ENCODE measurements around the gene CLUH.

Gene CLUH

GRCh38 chr17:2711608-2712299 lies at the start of gene CLUH:
TSS of gene CLUH (minus strand) at chr17:2711764. CDS start at chr17:2711661, 103 bp downstream.
- DNase-seq (ENCODE audit: low spot score): peak; percentile 99

- no peak for DNase-seq (ENCODE audit: low spot score)
Observed at GRCh38 chr17:2758870-2759269, 47.3 kb upstream of the CLUH start.

- no peak for DNase-seq (ENCODE audit: low spot score)
Observed at GRCh38 chr17:2755891-2756724, 44.5 kb upstream of the CLUH start.

- DNase-seq (ENCODE audit: low spot score): no peak
Observed at GRCh38 chr17:2751491-2751890, 39.9 kb upstream of the CLUH start.

GRCh38 chr17:2750721-2751120 lies 39.2 kb upstream of the CLUH start:
- no peak for DNase-seq (ENCODE audit: low spot score)

GRCh38 chr17:2749784-2750181 lies 38.2 kb upstream of the CLUH start:
- peak; percentile 91 for DNase-seq (ENCODE audit: low spot score)

GRCh38 chr17:2749058-2749783 lies 37.7 kb upstream of the CLUH start, which contains the start of gene CCDC92B:
TSS of gene CCDC92B (minus strand) at chr17:2749652. CDS start at chr17:2735145, 14,507 bp downstream.
- DNase-seq (ENCODE audit: low spot score): no peak

GRCh38 chr17:2745317-2746037 lies 33.9 kb upstream of the CLUH start:
- no peak for DNase-seq (ENCODE audit: low spot score)

GRCh38 chr17:2737693-2738092 lies 26.1 kb upstream of the CLUH start:
- no peak for DNase-seq (ENCODE audit: low spot score)

GRCh38 chr17:2736956-2737355 lies 25.4 kb upstream of the CLUH start:
- no peak for DNase-seq (ENCODE audit: low spot score)

GRCh38 chr17:2735896-2736295 lies 24.3 kb upstream of the CLUH start:
- DNase-seq (ENCODE audit: low spot score): no peak

- DNase-seq (ENCODE audit: low spot score): no peak
Observed at GRCh38 chr17:2734939-2735338, 23.4 kb upstream of the CLUH start.

GRCh38 chr17:2731807-2732206 lies 20.2 kb upstream of the CLUH start:
- DNase-seq (ENCODE audit: low spot score): no peak

GRCh38 chr17:2730764-2731353 lies 19.3 kb upstream of the CLUH start:
- no peak for DNase-seq (ENCODE audit: low spot score)

- peak; percentile 53 for DNase-seq (ENCODE audit: low spot score)
Observed at GRCh38 chr17:2724784-2725164, 13.2 kb upstream of the CLUH start.

- DNase-seq (ENCODE audit: low spot score): no peak
Observed at GRCh38 chr17:2723997-2724783, 12.6 kb upstream of the CLUH start.

- DNase-seq (ENCODE audit: low spot score): no peak
Observed at GRCh38 chr17:2723505-2723996, 12.0 kb upstream of the CLUH start.

- DNase-seq (ENCODE audit: low spot score): no peak
Observed at GRCh38 chr17:2722611-2723010, 11.0 kb upstream of the CLUH start.

GRCh38 chr17:2721603-2722002 lies 10.0 kb upstream of the CLUH start:
- no peak for DNase-seq (ENCODE audit: low spot score)

- DNase-seq (ENCODE audit: low spot score): no peak
Observed at GRCh38 chr17:2719861-2720260, 8.3 kb upstream of the CLUH start.
